Putamen (tissue), 1 donor: ENCODE data around the gene PREX1.

ENCODE experiments used
- DNase-seq: peaks from one replicate; pipeline ENCODE4 v3.0.0-alpha.2; 2016; ENCODE audit warnings: low spot score

The PREX1 gene

DNA sequence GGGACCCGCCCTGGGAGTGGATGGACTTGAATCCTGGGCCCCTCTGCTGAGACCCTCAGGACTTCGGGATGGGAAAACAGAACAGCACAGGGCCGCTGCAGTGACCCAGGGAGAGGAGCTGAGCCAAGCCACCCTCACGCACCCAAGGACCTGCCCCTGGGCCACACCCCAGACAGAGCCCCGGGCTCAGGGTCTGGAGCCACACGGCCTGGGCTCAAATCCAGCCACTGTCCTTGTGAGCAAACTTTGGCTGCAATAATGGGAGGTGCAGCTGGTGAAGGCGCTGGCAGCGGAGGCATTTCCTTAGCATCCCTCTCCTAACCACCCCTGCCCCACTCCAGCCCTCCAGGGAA lies 207.7 kb downstream of the PREX1 start:
- no peak for DNase-seq

DNA sequence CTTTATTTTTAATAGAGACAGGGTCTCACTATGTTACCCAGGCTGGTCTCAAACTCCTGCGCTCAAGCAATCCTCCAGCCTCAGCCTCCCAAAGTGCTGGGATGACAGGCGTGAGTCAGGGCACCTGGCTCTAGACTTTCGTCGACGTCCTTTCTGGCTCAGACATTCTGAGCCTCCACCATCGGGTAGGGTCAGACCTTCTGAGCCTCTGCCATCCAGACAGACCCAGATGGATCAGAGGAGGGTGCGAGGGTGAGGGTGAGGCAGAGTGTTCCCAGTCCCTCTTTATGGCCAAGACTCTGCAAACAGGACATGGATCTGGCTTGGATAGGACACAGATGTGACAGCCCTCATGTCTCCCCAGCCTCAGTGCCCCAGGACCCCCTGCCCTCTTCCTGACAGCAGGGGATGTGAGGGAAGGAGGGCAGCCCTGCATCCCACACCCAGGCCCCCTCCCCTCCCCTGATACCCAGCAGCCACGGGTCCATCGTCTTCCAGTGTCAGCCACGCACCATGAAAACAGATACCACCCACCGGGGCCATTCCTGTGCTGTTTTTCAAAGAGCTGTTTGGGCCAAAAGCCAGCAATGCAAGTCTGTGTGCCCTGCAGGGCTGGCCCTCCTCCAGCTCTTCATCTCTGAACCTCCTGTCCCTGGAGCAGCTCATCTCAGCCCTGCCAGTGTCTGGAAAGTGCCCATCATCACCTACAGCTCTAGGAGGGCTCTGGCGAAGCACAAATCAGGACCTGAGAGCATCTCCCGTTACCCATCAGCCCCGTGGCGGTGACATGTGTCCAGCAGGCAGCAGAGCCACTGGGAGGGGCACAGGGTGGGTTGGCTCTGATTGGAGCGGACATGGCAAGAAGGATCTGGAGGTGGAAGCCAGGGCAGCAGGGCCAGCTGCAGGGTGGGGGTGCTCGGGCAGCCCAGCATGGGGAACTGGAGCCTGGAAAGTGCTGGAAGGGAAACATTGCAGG lies 208.4 kb downstream of the PREX1 start:
- DNase-seq, result no peak

DNA sequence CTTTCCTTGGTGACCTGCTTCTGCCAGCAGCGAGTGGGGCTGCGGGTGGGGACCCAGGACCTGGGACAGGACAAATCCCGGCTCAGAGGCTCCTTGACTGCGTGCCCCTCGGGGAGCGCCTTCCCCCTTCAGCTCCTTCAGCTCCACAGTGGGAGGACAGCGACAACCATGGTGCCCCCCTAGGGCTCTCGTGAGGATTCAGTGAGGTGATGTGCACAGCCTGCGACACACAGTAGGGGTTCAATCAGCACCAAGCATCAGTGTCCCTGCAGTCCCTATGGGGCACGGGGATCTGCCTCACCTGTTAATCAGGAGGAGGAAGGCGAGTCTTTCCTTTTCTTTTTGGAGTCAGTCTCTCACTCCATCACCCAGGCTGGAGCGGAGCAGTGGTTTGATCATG lies 209.2 kb downstream of the PREX1 start:
- DNase-seq, result no peak

DNA sequence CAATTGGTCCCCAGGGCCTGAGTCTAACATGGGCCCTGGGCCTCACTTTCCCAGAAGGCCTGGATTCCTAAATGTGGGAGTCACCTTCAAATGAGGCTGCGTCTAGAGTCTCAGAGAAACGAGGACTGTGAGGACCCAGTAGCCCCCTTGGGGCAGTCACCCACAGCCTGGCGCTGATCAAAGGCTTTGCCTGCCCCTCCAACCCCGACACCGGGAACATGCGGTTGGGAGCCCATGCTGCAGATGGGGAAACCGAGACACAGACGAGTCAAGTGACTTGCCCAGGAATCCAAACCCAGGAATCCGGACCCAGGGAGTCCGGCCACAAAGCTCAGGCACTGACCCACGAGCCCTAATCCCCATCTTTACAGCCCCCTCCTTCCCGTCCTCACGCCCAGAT lies 209.7 kb downstream of the PREX1 start:
- DNase-seq, result no peak

DNA sequence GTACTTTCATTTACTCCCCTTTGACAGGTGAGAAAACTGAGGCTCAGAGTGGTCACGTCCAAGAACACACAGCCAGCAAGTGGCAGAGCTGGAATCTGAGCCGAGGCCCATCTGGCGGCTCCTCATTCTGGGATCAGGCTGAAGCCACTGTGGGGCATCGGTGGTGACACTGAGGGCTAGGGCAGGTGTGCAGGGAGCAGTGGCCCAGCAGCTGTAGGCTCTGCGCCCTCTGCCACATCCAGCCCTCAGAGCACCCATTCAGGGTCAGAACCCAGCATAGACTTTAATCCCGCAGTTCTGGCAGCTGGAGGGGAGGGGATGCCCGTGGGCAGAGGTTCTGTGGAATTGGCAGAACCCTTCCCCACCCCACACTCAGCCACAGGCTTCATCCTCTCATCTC lies 210.3 kb downstream of the PREX1 start:
- no peak for DNase-seq

DNA sequence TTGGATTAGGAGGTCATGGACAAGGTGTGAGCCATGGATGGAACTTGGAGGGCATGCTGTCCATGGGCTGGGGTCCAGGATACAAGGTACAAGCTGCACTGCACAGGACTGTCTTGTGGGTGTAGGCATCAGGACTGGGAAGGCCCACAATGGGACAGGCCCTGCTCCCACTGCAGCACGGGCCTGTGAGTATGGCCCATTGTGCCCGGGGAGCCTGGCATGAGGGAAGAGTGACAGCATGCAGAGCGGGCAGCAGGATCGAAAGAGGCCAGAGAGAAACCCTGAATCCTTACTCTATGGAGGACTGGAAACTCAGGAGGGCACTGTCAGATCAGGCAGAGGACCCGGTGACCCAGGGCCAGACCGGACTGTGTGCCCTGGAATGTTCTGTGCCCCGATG lies 211.3 kb downstream of the PREX1 start:
- no peak for DNase-seq

- DNase-seq, result no peak
Measured at GRCh38 chr20:48615871-48616270, 211.9 kb downstream of the PREX1 start.

- no peak for DNase-seq
Measured at GRCh38 chr20:48614593-48615274, 213.1 kb downstream of the PREX1 start.

- DNase-seq, result no peak
Measured at GRCh38 chr20:48613926-48614325, 213.9 kb downstream of the PREX1 start.

- DNase-seq, result no peak
Measured at GRCh38 chr20:48612335-48612734, 215.5 kb downstream of the PREX1 start.

DNA sequence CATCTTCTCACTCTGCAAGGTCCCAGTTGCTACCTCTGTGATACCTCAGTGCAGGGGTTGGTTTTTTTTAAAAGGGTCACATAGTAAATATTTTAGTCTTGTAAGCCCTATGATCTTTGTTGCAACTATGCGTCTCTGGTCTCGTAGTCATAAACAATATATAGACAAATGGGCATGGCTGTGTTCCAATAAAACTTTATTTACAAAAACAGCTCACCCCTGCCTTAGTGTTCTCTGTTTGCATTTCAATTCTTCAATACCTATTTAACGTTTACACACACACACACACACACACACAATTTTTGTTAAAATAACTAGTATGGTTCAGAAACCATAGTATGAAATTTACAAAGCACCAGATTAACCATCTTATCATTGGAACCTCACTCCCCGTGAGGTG lies 216.8 kb downstream of the PREX1 start:
- DNase-seq, result no peak

DNA sequence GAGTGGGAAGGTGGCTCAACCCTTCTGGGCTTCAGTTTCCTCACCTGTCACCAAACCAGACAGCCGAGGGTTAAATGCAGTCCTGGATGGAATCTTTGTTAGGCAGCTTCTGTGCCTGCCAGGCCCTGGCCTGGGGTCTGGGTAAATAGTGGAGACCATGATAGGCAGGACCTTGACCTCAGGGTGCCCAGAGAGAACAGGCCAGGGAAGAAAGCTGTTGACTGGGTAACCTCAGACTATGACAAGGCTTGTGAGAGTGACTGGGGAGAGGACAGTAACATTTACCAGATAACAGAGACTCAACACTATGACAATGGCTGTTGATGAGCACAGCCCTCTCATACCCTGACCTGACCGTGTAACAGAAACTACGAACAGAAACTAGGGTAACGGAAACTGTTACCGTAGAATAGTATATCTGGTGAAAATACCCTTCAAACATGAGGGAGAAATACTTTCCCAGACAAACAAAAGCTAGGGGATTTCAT lies 218.3 kb downstream of the PREX1 start:
- DNase-seq, result no peak

GRCh38 chr20:48608756-48609155 lies 219.0 kb downstream of the PREX1 start:
- no peak for DNase-seq

DNA sequence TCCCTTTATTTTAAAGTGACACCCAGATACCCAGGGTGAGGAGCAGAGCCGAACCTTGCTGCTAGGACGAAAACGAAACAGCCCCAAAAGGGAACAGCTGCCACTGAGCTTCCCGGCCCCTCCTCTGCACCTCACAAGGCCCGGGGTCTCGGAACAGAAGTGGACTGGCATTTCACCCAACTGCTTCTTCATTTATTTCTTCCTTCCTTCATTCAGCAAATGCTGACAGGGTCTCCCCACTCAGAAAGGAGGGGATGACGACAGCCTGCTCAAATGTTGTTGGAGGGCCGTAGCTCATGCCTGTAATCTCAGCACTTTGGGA lies 220.3 kb downstream of the PREX1 start:
- no peak for DNase-seq

DNA sequence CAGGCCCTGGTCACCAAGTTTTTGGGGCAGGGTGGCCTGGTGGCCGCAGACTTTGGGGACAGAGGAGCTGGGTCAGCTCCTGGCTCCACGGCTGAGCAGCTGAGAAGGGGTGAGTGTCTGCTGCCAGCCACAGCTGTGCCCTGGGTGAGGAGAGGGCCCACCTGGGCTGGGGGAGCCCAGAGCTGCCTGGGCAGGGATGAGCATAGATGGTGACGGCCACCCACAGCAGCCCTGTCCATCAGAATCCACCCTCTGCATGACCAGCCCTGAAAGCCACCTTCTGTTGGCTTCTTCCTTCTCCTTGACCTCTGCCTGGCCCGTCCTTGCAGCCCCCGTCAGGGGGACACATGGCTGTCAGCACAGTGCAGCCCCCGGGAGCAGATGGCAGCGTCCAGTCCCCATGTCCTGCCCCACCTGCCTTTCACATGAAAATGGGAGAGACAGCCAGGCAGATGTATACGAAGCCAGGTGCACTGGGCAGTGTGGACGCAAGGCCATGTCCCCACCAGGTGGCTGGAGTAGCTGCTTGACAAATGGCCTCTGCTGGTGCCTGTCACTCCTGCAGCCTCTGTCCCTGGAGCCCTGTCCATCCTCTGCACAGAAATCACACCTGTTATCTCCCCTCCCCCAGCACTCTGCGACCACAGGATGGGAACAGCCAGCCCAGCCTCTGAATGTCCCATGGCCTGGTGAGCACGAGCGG lies 220.8 kb downstream of the PREX1 start:
- DNase-seq, result no peak

GRCh38 chr20:48606172-48606840 lies 221.5 kb downstream of the PREX1 start:
- DNase-seq, result no peak

- no peak for DNase-seq
Measured at GRCh38 chr20:48605364-48606171, 222.2 kb downstream of the PREX1 start.

- no peak for DNase-seq
Measured at GRCh38 chr20:48604936-48605335, 222.9 kb downstream of the PREX1 start.

GRCh38 chr20:48604426-48604825 lies 223.4 kb downstream of the PREX1 start:
- DNase-seq, result no peak

GRCh38 chr20:48603819-48604405 lies 223.9 kb downstream of the PREX1 start:
- DNase-seq, result no peak
